OCI-LY7 (cell line): ENCODE data around the gene NAPA. TPM values are rescaled to one million over a fixed set of nuclear protein-coding genes. Genes with fewer than 3 reads are reported as not detected.

Experiments used
- BruUV-seq: library from RNA; stranded (reverse); fragments of 400-500 nt; replicated peaks from 2 replicates; lab custom pipeline; 2021; lab: Mats Ljungman, UMichigan
- CTCF ChIA-PET: fragments of 300-600 bp; sonication (Branson Sonifier 250); formaldehyde crosslinking; loops from one replicate; lab custom pipeline; 2022; ENCODE audit warnings: antibody characterized with exemption; ENCODE audit not compliant: unreplicated experiment; lab: Charles Lee
- POLR2A ChIA-PET: fragments of 300-600 bp; sonication (Branson Sonifier 250); formaldehyde crosslinking; loops from one replicate; lab custom pipeline; 2022; ENCODE audit warnings: antibody characterized with exemption; lab: Charles Lee
- DNase-seq: peaks from one replicate; pipeline ENCODE4 v3.0.0-alpha.2; 2015; ENCODE audit warnings: low spot score
- H2AFZ ChIP-seq: fragments of 200-600 bp; sonication (generic), shearing (Covaris generic); 2 replicates; pipeline ENCODE4 v1.6.1; 2014; ENCODE audit warnings: mild to moderate bottlenecking, antibody characterized with exemption, low read length, moderate library complexity
- H3K27ac ChIP-seq: fragments of 200-600 bp; sonication (generic); 2 replicates; pipeline ENCODE4 v1.5.1; 2014; ENCODE audit warnings: mixed run types, low read depth, mild to moderate bottlenecking, moderate library complexity, low read length, inconsistent platforms; ENCODE audit not compliant: poor library complexity, severe bottlenecking
- H3K36me3 ChIP-seq: fragments of 200-600 bp; sonication (generic); 2 replicates; pipeline ENCODE4 v1.6.1; 2014; ENCODE audit warnings: mild to moderate bottlenecking, antibody characterized with exemption, low read length, moderate library complexity, mixed read lengths; ENCODE audit not compliant: insufficient read depth
- H3K4me1 ChIP-seq: fragments of 200-600 bp; sonication (generic); 2 replicates; pipeline ENCODE4 v1.5.1; 2014; ENCODE audit warnings: mild to moderate bottlenecking, low read length; ENCODE audit not compliant: insufficient read depth, poor library complexity, severe bottlenecking
- H3K4me2 ChIP-seq: fragments of 200-600 bp; sonication (generic); 2 replicates; pipeline ENCODE4 v1.6.1; 2014; ENCODE audit warnings: mild to moderate bottlenecking, low read length
- H3K4me3 ChIP-seq: fragments of 200-600 bp; sonication (generic); 2 replicates; pipeline ENCODE4 v1.5.1; 2014; ENCODE audit warnings: mild to moderate bottlenecking, low read depth, low read length; ENCODE audit not compliant: poor library complexity, severe bottlenecking
- H3K79me2 ChIP-seq: fragments of 200-600 bp; sonication (generic); 2 replicates; pipeline ENCODE4 v1.6.1; 2016; ENCODE audit warnings: low read depth, mild to moderate bottlenecking, low read length, moderate library complexity, mixed read lengths; ENCODE audit not compliant: insufficient read depth
- H3K9me2 ChIP-seq: fragments of 200-600 bp; sonication (generic); 2 replicates; pipeline ENCODE4 v1.6.1; 2016; ENCODE audit warnings: mild to moderate bottlenecking, low read length, mixed read lengths; ENCODE audit not compliant: insufficient read depth
- H3K9me3 ChIP-seq: fragments of 200-600 bp; sonication (generic); 2 replicates; pipeline ENCODE4 v1.6.1; 2014; ENCODE audit warnings: mild to moderate bottlenecking, mixed run types, low read length, mixed read lengths
- H4K20me1 ChIP-seq: fragments of 200-600 bp; sonication (generic); 2 replicates; pipeline ENCODE4 v1.6.1; 2014; ENCODE audit warnings: mild to moderate bottlenecking, antibody characterized with exemption, low read length, moderate library complexity, mixed read lengths; ENCODE audit not compliant: insufficient read depth
- CTCF ChIP-seq: fragments of 200-600 bp; sonication (generic); conservative IDR thresholded peaks from 2 replicates; pipeline ENCODE4 v1.5.1; 2014; ENCODE audit warnings: mild to moderate bottlenecking, antibody characterized with exemption, low read length, moderate library complexity, mixed read lengths
- EZH2phosphoT487 ChIP-seq: fragments of 200-600 bp; sonication (generic); IDR thresholded peaks from 2 replicates; pipeline ENCODE4 v1.6.1; 2018; ENCODE audit warnings: low read depth, borderline replicate concordance, mild to moderate bottlenecking, mixed run types, antibody characterized with exemption, low read length, moderate library complexity, mixed read lengths
- intact Hi-C: fragments of 100-400 bp; cut with micrococcal nuclease; formaldehyde crosslinking; loops from one replicate; pipeline ENCODE4 v1.10.0; 2022; ENCODE audit not compliant: unreplicated experiment
- total RNA-seq, 2 experiments: library from RNA; depleted of rRNA in 1 of 2; stranded (reverse); fragments of >200 nt in 1 of 2; shearing (Covaris generic) in 1 of 2; gene quantifications; 2 replicates each; pipeline ENCODE4 v1.2.3, GENCODE V29; 2014 to 2022

Gene NAPA
- total RNA-seq, 2 experiments from 2014 or later = 56.5 to 71.4 TPM

GRCh38 chr19:47490031-47490430 lies 24.8 kb downstream of the NAPA start:
- no peak overlapping the region for H3K4me2 ChIP-seq
- no peak overlapping the region for H3K4me3 ChIP-seq
- POLR2A ChIA-PET = no interaction called here
- no TSS peak for BruUV-seq
- no peaks in the 10 kb centered on the region; the same call in 1 of the 2 replicates for H3K79me2 ChIP-seq
- H3K36me3 ChIP-seq = peaks cover 35% of the 10 kb centered on the region
- CTCF ChIA-PET = no interaction called here
- intact Hi-C loops = no loop called here
- H3K9me2 ChIP-seq = no peaks in the 10 kb centered on the region
- no peak overlapping the region for H3K27ac ChIP-seq
- peaks cover 43% of the 10 kb centered on the region for H3K4me1 ChIP-seq
- DNase-seq = no peak
- TF ChIP-seq CTCF = no peak
- TF ChIP-seq EZH2phosphoT487 = no peak
- no peaks in the 10 kb centered on the region; the same call in 1 of the 2 replicates for H4K20me1 ChIP-seq
- no peaks in the 10 kb centered on the region for H3K9me3 ChIP-seq
- no peak overlapping the region for H2AFZ ChIP-seq

- BruUV-seq = no TSS peak
- H4K20me1 ChIP-seq = no peaks in the 10 kb centered on the region
- intact Hi-C loops = loop anchor here (10.0 kb wide), 1 partner anchor 116 kb away; the partner anchor contains the start of gene BICRA
- POLR2A ChIA-PET = interaction anchor here (0.5 kb wide), 1 partner anchor 82 kb away, joined by 3 read pairs; no protein-coding TSS in a partner anchor
- CTCF ChIA-PET = no interaction called here
- TF ChIP-seq CTCF (no peak), EZH2phosphoT487 (no peak)
- no peaks in the 10 kb centered on the region for H3K9me2 ChIP-seq
- H3K36me3 ChIP-seq = peaks cover 31% of the 10 kb centered on the region
- DNase-seq = no peak
- H3K9me3 ChIP-seq = no peaks in the 10 kb centered on the region
- H3K4me1 ChIP-seq = peaks cover 46% of the 10 kb centered on the region
- no peak overlapping the region for H3K27ac ChIP-seq
- H2AFZ ChIP-seq = no peak overlapping the region
- H3K4me2 ChIP-seq = no peak overlapping the region
- H3K79me2 ChIP-seq = no peaks in the 10 kb centered on the region; the same call in 1 of the 2 replicates
- H3K4me3 ChIP-seq = no peak overlapping the region
Measured at GRCh38 chr19:47489072-47489914, 25.6 kb downstream of the NAPA start.
